Thoracic aorta (tissue), 2 donors: ENCODE measurements around the gene GPM6B. TPM values are rescaled to one million over a fixed set of nuclear protein-coding genes. Genes with fewer than 3 reads are reported as not detected.

ENCODE experiments used
- ATAC-seq: fragments of 150-250 bp; one replicate; pipeline ENCODE4 v1.8.0; 2017; ENCODE audit warnings: low read depth; ENCODE audit not compliant: insufficient number of reproducible peaks, low FRiP score
- DNase-seq: peaks from one replicate; pipeline ENCODE4 v3.0.0-alpha.2; 2020; ENCODE audit warnings: low spot score
- H3K27ac ChIP-seq, 2 donors: fragments of 200-600 bp; sonication (generic); 1 replicate in 1 of 2; 2 replicates in 1 of 2; pipeline ENCODE4 v1.5.1; 2016; ENCODE audit warnings: mild to moderate bottlenecking in 2 of 2, moderate library complexity in 2 of 2
- H3K27me3 ChIP-seq: fragments of 200-600 bp; sonication (generic); replicated peaks from 2 replicates; pipeline ENCODE4 v1.6.0; 2016; ENCODE audit warnings: mild to moderate bottlenecking; ENCODE audit not compliant: insufficient read depth
- H3K36me3 ChIP-seq: fragments of 200-600 bp; sonication (generic); one replicate; pipeline ENCODE4 v1.5.1; 2016
- H3K4me1 ChIP-seq, 2 donors: fragments of 200-600 bp; sonication (generic); 1 replicate in 1 of 2; 2 replicates in 1 of 2; pipeline versions ENCODE4 v1.5.1 to v1.6.0; 2016; ENCODE audit warnings: low read depth in 2 of 2, mild to moderate bottlenecking in 1 of 2; ENCODE audit not compliant: control insufficient read depth in 1 of 2
- H3K4me3 ChIP-seq: fragments of 200-600 bp; sonication (generic); 2 replicates; pipeline ENCODE4 v1.5.1; 2016; ENCODE audit warnings: mild to moderate bottlenecking
- H3K9me3 ChIP-seq: fragments of 200-600 bp; sonication (generic); 2 replicates; pipeline ENCODE4 v1.5.1; 2016
- CTCF ChIP-seq: fragments of 200-600 bp; sonication (generic); IDR thresholded peaks from one replicate; pipeline ENCODE4 v1.5.1; 2019; ENCODE audit warnings: antibody characterized with exemption
- total RNA-seq, 2 donors: library from RNA; depleted of rRNA; stranded (reverse); fragments of >200 nt; gene quantifications; one replicate each; pipeline versions ENCODE4 v1.1.0 to v1.2.3, GENCODE V29; 2016

Gene GPM6B
- total RNA-seq, 2 donors from 2014 or later: 23.7 to 33.7 TPM

GRCh38 chrX:13794417-13794816 lies 22.5 kb downstream of the GPM6B start:
- H3K27ac ChIP-seq: no peak overlapping the region
- no peaks in the 10 kb centered on the region for H3K27me3 ChIP-seq
- DNase-seq: no peak
- no peaks in the 10 kb centered on the region for H3K36me3 ChIP-seq
- H3K9me3 ChIP-seq: no peaks in the 10 kb centered on the region
- H3K4me3 ChIP-seq: peak overlapping the region; percentile 22
- TF ChIP-seq CTCF: no peak
- no peak for ATAC-seq
- H3K4me1 ChIP-seq: peaks cover 0 to 27% of the 10 kb centered on the region in 2 donors

GRCh38 chrX:13793897-13794296 lies 23.0 kb downstream of the GPM6B start:
- no peak for DNase-seq
- Histone ChIP-seq H3K27me3 (no peaks in the 10 kb centered on the region), H3K36me3 (no peaks in the 10 kb centered on the region), H3K9me3 (no peaks in the 10 kb centered on the region), H3K27ac (no peak overlapping the region), H3K4me1 (peaks cover 0 to 27% of the 10 kb centered on the region in 2 donors), H3K4me3 (no peak overlapping the region)
- TF ChIP-seq CTCF: no peak
- ATAC-seq: no peak

- Histone ChIP-seq H3K36me3 (no peaks in the 10 kb centered on the region), H3K4me3 (no peak overlapping the region), H3K27me3 (no peaks in the 10 kb centered on the region), H3K27ac (peak overlapping the region; percentile 55 to 71), H3K9me3 (no peaks in the 10 kb centered on the region), H3K4me1 (peaks cover 0 to 27% of the 10 kb centered on the region in 2 donors)
- ATAC-seq (no peak), DNase-seq (no peak)
- TF ChIP-seq CTCF: no peak
Observed at GRCh38 chrX:13791559-13791958, 25.3 kb downstream of the GPM6B start.

- H3K27ac ChIP-seq: peak overlapping the region; percentile 55 to 71
Observed at GRCh38 chrX:13791145-13791544, 25.7 kb downstream of the GPM6B start.

More at GRCh38 chrX:13791145-13791544, 25.7 kb downstream of the GPM6B start:
- ATAC-seq (no peak), DNase-seq (no peak)
- Histone ChIP-seq H3K4me1 (peaks cover 0 to 27% of the 10 kb centered on the region in 2 donors), H3K9me3 (no peaks in the 10 kb centered on the region), H3K36me3 (no peaks in the 10 kb centered on the region), H3K27me3 (no peaks in the 10 kb centered on the region), H3K4me3 (no peak overlapping the region)
- no peak for TF ChIP-seq CTCF
